GM21717 (cell line): ENCODE data around the gene ARGLU1.
"Not testable (repeated sequence)": the region's sequence is repeated elsewhere in the genome, so short reads cannot be mapped to it uniquely, and the experiment has no call there.

Source experiments
- ATAC-seq: cut with Tn5 transposase; IDR thresholded peaks from one replicate; pipeline ENCODE4 v1.9.1; 2021; ENCODE audit warnings: mild to moderate bottlenecking, moderate library complexity; ENCODE audit not compliant: unreplicated experiment

ARGLU1 gene, protein sequence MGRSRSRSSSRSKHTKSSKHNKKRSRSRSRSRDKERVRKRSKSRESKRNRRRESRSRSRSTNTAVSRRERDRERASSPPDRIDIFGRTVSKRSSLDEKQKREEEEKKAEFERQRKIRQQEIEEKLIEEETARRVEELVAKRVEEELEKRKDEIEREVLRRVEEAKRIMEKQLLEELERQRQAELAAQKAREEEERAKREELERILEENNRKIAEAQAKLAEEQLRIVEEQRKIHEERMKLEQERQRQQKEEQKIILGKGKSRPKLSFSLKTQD

DNA sequence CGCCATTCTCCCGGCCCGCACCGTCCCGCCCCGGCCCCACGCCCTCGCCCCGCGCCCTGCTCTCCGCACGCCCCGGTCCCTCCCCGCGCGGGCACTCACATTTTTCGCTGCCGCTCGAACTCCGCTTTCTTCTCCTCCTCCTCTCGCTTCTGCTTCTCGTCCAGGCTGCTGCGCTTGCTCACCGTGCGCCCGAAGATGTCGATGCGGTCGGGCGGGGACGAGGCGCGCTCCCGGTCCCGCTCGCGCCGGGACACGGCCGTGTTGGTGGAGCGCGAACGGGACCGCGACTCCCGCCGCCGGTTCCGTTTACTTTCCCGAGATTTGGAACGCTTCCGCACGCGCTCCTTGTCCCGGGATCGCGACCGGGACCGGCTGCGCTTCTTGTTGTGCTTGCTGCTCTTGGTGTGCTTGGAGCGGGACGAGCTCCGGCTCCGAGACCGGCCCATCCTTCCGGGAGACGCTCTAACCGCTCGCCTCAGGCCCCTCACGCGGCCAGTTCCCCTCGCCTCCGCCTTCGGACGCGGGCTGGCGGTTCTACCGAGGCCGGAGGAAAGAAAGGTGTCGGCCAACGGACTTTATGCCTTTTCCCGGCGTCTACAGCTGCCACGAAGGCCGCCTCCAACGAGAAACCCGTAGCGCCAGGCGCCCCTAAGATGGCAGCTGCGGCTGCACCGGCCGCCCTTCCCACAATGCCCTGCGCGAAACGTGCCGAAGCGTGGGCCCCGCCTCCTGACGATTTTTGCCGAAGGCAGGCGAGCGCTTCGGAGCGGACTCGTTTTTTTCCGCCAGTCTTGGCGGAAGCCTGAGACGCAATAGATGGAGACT is at the start of gene ARGLU1:
TSS of gene ARGLU1 (minus strand) at position 664 of the 825 bp plus-strand sequence. CDS start at position 446, 218 bp downstream.
- peak; percentile 77 for ATAC-seq

DNA sequence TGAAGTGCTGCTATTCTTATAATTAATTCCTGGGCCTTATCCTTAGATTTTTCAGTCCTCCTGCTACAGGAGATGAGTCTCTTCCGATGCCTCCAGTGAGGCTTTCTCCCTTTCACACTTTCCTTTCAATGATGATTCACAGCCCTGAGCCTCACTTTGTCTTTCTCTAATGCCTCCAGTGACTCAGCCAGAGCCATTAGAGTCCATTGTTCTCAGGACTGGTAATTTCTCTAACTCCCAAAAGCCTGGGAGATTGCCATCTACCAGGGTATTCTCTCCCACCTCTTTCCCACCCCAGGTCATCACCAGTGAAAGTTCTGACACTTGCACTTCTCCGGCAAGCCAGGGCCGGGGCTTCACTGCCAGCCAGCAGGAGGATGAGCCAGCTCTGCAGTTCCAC is 49.6 kb upstream of the ARGLU1 start:
- no peak for ATAC-seq

DNA sequence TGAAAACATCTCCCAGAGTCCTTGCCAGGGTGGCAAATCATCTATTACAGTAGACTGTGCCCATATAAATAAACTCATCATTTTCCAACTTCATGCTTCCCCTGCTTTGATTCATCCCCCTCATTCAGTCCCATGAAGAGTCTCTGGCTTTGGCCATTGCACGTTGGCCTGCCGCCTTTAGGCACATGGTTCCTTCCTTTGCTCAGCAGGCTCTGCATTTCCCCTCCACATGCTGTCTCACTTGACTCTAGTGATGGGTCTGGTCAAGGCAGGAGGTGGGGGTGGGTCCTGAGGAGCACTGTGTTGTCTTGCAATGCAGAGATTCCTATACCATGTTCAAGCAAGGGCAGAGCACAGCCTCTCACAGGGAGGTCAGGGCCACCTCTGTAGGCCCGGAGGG is 48.8 kb upstream of the ARGLU1 start:
- ATAC-seq = no peak

DNA sequence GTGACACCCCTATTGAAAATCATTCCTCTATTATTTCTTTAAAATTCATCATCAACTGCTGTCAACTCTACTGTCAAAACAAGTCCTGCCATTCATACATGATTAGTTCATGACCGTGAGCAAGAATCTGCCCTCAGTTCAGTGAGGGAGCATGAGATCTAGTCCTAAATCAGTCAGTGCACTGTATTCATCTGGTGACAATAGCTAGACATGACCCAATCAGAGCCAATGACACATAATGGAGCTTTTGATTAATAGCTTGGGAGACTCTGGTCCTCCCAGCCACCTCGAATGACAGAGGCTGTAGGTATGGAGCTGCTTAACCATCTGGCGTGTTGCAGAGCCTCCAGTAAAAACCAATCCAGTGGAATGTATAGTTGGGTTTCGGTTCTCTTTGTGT is 46.9 kb upstream of the ARGLU1 start:
- ATAC-seq = no peak

DNA sequence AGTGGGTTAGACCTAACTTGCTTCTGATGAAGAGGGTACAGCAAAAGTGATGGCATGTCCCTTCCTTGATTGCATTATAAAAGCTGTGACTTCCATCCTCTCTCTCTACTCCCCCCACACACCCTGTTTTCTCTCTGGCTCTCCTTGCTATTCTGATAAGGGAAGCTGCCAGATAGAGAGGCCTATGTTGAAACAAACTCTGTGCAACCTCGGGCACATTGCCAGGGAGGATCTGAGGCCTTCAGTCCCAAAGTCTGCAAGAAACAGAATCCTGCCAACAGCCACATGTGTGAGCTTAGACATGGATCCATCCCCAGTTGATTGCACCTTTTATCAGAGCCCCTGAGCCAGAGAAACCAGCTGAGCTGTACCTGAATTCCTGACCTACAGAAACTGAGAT is 44.8 kb upstream of the ARGLU1 start:
- no peak for ATAC-seq

DNA sequence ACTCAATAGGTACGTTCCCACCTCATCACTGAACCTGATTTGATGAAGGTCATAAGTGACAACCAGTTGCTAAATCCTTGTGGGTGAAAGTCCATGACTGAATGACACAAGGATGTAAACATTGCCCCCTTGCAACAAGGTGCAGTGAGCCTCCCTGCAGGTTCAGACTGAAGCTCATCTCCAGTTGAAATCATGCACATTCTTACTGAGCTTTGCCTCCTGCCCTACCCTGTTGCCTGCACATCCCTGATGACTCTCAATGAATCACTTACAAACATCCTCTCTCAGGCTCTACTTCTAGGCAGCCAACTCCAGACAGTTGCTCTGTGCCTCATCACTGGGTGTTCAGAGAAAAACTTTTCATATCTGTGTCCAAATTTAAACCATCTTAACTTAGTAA is 42.5 kb upstream of the ARGLU1 start:
- ATAC-seq = no peak

DNA sequence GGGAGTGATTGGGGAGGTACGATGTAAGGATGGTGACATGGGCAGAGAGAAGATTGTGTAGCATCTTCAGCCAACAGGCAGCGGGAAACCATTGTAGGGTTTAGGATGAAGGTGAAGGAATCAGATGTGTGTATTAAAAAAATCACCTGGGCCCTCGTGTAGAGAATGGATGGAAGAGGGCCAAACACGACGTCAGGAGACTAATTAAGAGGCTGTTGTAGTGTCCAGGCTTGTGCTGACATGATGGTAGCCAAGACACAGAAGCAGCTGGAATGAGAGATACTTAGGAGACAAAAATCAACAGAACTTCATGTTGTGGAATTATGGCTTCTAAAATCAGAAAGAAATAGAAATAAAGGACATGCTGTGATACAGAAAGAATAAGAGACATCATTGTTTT is 41.2 kb upstream of the ARGLU1 start:
- ATAC-seq = no peak

DNA sequence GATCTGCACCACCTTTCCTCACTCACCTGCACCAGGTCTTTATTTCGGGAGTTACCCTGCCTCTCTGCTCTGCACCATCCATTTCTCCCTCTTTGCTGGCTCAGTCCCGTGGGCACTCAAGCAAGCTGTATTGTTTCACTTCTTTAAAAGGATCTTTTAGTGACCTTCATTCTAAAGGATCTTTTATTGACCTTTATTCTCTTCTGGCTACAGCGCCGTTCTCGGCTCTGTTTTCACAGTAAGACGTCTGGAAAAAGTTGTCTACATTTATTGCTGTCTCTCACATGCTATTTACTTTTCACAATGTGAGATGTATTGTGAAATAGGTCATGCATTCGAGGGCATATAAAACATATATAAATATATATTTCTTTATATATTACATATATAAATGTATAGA is 35.6 kb upstream of the ARGLU1 start:
- ATAC-seq = no peak

DNA sequence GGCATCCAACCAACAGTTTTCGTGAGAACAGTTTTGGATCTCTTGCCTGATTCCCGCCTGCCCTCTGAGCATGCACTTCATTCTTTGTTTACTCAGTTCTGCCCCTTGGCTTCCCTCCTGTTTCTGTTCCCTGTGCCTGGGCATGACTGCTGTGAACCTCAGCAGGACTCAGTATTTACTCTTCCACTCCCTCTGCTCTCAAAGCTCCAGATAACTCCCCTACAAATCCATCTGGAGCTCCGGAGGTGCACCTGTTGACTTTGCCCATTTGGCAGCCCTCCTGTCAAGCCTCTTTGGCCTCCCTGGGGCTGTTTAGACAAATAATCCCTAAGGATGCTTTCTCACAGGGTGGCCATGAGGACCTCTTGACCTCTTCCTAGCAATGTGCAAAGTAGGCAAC is 34.2 kb upstream of the ARGLU1 start:
- ATAC-seq = no peak

DNA sequence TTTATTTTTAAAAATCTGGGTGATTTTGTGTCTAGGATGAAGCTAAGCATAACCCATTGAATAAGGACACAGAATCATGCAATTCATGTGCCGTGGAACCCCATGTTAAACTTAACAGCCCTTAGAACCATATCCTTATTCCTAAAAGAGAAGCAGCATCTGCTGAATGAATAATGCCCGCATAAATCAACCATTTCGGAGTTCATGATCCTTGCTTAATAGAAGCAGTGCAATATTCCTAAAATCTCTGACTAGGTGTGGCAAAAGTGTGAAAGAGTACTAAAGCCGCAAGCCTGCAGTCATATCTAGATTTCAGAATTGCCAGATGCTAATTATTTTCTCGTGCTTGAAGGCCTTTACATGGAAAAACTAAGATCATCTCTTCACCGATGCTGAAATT is 33.6 kb upstream of the ARGLU1 start:
- no peak for ATAC-seq

DNA sequence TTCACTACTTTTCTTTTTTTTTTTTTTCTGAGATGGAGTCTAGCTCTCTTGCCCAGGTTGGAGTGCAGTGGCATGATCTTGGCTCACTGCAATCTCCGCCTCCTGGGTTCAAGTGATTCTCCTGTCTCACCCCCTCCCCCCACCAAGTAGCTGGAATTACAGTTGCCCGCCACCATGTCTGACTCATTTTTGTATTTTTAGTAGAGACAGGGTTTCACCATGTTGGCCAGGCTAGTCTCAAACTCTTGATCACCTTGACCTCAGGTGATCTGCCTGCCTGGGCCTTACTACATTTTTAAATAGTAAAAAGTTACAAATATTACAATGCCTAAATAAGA is 32.8 kb upstream of the ARGLU1 start:
- ATAC-seq = not testable (repeated sequence)

DNA sequence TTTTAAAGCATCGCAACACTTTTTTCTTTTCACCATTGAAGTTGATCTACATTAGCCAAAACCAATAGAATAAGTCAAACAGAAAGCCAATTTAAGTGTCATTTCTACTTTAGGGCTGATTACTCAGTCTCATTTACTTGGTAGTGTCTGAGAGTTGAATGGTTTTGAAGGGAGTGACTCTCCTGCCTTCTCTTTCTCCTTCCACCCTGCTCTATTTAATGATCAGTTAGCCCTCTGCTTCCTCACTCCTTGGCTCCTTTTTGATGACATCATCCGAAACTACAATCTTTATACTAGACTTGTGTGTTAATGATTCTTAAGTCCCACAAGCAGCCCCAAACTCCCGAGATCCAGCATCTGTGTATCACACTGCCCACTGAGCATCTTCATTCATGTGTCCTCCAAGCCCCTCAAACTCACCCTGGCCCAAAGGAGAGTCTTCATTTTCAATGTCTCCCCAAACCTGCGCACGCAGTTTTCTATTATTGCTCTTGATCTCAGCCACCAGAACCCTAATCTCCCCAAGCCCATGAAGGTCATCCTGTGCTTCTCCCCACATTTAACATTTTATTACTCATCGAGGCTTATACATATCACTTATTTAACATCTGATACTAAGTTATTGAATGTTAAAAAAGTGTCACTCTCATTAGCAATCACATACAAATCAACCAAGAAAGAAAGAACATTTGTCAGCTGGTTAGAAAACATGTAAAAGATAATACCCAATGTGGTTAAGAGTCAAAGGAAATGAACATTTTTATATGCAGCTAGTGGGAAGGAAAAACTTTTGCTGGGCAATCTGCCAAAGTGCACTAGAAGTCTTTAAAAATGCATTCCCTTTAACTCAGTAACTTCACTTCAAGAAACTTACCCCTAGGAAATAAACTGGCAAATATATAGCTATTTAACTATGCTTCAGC is 32.2 kb upstream of the ARGLU1 start:
- no peak for ATAC-seq

DNA sequence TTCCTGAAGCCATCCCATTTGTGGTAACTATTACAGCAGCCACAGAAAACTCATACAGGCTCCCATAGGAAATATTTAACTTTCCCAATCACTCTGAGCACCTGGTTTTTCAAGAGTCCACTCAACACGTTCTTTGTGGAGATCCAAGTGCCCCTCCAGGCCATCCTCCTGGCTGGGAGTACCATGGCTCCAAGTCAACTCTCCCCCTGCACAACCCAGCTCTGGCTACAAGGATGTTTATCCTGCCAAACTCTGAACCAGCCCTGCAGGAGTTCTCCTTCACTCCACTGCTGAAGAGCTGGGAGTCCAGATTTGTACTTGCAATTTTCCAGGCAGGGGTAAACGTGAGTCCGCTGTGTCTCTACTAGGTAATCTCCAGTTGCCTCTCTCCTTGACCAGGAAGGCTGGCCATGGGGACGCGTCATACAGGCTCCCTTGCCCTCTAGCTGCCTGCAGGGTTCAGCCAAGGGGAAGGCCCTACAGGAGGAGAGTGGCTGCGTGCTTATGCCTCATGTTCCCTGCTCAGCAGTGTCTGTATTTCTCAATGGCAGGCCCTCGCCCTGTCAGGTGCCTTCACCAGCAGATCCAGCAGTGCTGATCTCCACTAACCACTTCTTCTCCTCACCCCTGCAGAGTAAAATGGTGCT is 29.9 kb upstream of the ARGLU1 start:
- no peak for ATAC-seq

DNA sequence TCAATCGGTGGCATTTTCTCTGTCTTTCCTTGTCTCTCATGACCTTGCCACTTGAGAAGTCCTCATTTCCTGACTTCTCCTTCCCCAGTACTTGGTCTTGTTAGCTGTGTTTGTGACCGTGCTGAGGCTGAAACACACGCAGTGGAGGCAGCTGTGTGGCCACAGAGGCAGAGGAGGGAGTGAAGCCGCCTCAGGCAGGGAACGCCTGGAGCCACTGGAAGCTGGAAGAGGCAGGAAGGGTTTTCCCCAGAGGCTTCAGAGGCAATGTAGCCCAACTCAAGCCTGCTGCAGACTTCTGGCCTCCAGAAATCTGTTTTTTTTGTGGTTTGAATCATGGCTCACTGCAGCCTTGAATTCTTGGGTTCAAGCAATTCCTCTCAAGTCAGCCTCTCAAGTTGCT is 29.2 kb upstream of the ARGLU1 start:
- no peak for ATAC-seq

DNA sequence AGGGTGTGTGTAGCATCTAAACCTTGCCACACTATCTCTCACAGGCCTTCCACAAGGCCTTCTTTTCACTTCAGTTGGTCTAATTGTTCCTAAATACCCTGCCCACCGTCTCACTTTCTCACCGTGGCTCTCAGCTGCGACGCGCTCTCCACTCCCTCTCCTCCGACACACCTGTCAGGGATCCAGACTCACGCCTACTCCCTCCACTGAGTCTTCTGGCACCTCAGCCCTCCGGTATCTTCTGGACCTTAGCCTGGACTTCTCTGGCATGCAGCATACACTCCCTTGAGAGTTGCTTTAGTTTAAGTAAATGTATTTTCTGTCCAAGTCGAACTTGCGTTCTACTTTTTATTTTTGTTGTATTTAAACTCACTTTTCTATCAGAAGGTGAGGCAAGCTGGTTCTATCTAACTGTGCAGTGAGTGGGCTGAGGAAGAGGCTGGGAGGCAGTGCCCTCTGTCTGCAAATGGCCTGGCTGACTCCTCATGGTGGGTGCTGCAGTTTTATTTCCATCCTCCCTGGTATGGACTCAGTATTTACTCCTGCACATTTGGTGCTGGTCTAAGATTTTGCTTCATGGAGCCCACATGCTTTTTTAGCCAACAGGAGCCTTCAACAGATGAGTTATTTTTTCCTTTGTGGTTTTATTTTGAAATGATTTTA is 28.5 kb upstream of the ARGLU1 start:
- no peak for ATAC-seq

DNA sequence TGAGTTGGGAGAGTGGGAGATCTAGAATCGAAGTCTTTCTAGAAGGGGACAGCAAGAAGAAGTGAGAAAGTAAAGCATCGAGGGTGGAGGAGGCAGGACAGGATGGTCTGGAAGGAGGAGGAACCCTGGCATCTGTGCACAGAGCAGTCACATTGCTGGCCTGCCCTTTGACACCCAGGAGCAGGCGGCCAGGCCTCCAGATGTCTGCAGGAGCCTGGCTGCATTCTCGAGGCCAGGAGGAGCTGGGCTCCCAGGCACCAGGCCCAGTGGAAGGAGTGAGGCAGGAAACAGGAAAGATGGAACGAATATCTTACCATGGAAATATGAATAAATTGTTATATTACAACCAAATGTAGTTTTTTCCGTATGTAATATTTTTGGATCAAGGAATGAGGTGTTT is 27.7 kb upstream of the ARGLU1 start:
- no peak for ATAC-seq

DNA sequence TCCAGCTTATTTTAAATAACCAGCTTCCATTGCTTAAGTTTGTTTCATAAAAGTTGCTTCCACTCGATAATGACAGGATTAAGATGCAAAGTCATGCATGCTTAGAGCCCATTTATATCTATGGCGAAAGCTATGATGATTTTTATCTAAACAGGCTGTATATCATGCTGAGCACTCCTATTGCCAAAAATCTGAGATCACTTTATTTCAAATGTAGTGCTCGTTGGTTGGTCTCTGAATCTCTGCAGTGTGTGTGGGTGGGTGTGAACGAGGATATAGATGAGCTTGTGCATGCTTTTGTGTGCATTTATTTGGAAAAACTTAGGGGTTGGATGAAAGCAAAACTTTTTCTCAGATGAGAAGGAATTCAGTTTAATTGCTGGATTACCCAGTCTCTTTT is 27.0 kb upstream of the ARGLU1 start:
- no peak for ATAC-seq

DNA sequence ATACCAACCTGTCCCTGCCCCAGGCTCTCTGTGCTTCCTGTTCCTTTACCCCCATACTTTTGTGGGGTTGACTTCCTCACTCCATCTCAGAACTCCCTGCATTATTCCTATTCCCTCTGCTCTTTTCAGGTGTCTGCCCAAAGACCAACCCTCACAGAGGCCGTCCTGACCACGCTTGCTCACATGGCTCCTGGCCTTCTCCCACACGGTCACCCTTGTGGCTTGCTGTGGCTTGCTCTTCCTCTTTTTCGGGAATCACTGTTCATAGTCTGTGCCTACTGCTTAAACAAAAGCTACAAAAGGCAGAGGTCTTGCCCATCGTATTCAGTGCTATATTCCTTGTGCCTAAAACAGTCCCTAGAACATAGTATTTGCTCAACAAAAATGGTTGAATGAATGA is 25.2 kb upstream of the ARGLU1 start:
- ATAC-seq = no peak

DNA sequence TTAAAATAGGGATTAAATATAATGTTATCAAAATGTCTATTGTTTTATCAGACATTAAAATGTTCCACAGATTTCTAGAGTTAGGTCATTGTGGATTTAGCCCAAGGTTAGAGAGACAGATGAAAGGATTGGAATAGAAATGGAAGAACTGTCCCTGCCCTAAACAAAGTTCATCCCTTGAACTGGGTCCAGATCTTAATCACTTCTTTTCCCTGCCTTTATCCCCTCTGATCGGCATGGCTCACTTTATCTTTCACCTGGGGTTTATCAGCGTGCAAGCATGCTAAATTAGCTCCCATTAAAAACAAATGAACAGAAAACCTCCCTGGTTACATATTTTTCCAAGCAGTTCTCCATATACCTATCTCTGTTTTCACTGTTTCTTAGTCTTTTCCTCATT is 23.4 kb upstream of the ARGLU1 start:
- ATAC-seq = no peak

DNA sequence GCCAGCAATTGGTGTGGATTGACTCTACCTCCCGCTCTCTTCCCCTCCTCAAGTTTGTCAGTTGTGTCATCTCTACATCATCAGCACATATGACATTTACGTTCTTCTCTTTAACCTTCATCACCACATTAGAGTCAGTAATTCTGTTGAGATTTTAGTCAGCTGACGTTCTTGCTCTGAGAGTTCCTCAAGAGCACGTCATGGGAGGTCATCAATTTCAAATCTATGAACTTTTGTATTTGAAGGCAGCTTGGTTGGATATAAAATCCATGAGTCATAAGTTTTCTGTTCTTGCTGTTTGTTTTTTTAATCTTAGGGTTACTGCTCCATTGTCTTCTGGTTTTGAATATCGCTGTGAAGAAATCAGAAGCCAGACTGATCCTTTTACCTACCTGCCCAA is 21.8 kb upstream of the ARGLU1 start:
- ATAC-seq = no peak

DNA sequence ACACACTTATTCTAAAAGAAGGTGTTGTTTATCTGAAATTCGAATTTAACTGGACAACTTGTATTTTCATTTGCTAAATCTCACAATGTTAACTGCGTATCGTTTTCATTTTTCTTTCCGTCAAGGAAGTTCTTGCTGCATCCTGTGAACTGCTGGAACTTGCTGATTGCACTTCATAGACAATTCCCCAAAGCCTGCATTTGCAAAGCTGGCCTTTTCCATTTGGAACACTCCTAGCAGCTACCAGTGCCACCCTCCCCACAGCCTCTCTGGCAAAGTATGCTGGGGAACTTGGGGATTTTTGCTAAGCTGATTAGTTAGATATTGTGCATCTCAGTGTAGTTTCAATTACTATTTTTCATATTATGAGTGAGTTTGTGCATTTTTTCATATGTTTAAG is 20.4 kb upstream of the ARGLU1 start:
- no peak for ATAC-seq
